Keratinocyte (primary cell): Measurements from ENCODE around the gene REV3L. TPM values are rescaled to one million over a fixed set of nuclear protein-coding genes. Genes with fewer than 3 reads are reported as not detected.

Experiments used
- DNase-seq: peaks from one replicate; pipeline ENCODE4 v3.0.0-alpha.2; 2011; ENCODE audit warnings: low read depth, missing footprints, low spot score
- FAIRE-seq: peaks from 2 replicates; lab custom pipeline; 2011; peaks lifted over from hg19 to GRCh38; lab: Jason Lieb, UNC
- H2AFZ ChIP-seq: 2 replicates; pipeline ENCODE4 v1.6.0; 2012; ENCODE audit warnings: low read length, control low read depth, inconsistent platforms; ENCODE audit not compliant: control insufficient read depth
- H3K27ac ChIP-seq: 2 replicates; pipeline ENCODE4 v1.5.1; 2011; ENCODE audit warnings: low read length; ENCODE audit not compliant: control insufficient read depth, insufficient read depth
- H3K27me3 ChIP-seq: 3 replicates; pipeline ENCODE4 v1.6.0; 2011; ENCODE audit warnings: low read length; ENCODE audit not compliant: control insufficient read depth, insufficient read depth; ENCODE audit errors: extremely low read depth
- H3K36me3 ChIP-seq, 2 experiments: 2 replicates in 1 of 2; 3 replicates in 1 of 2; pipeline ENCODE4 v1.5.1; 2011; ENCODE audit warnings: low read length in 2 of 2, mild to moderate bottlenecking in 1 of 2; ENCODE audit not compliant: control insufficient read depth in 2 of 2, insufficient read depth in 2 of 2; ENCODE audit errors: extremely low read depth in 1 of 2
- H3K4me1 ChIP-seq: 3 replicates; pipeline ENCODE4 v1.5.1; 2011; ENCODE audit warnings: low read length; ENCODE audit not compliant: control insufficient read depth, insufficient read depth; ENCODE audit errors: extremely low read depth
- H3K4me2 ChIP-seq: 3 replicates; pipeline ENCODE4 v1.6.0; 2011; ENCODE audit warnings: low read depth, low read length; ENCODE audit not compliant: control insufficient read depth, insufficient read depth; ENCODE audit errors: extremely low read depth
- H3K4me3 ChIP-seq, 3 experiments: fragments of 200-600 bp in 1 of 3; sonication (generic) in 1 of 3; 2 replicates in 2 of 3; 3 replicates in 1 of 3; pipeline ENCODE4 v1.5.1; 2011 to 2016; ENCODE audit warnings: low read length in 3 of 3, mild to moderate bottlenecking in 3 of 3, control low read depth in 2 of 3, inconsistent platforms in 1 of 3, low read depth in 1 of 3, mixed read lengths in 1 of 3, mixed run types in 1 of 3, moderate library complexity in 1 of 3; ENCODE audit not compliant: control insufficient read depth in 2 of 3, insufficient read depth in 2 of 3; ENCODE audit errors: extremely low read depth in 1 of 3
- H3K79me2 ChIP-seq: 2 replicates; pipeline ENCODE4 v1.6.0; 2012; ENCODE audit warnings: low read length; ENCODE audit not compliant: control insufficient read depth, insufficient read depth
- H3K9ac ChIP-seq: 3 replicates; pipeline ENCODE4 v1.6.0; 2011; ENCODE audit warnings: low read length; ENCODE audit not compliant: control insufficient read depth, insufficient read depth; ENCODE audit errors: extremely low read depth
- H3K9me1 ChIP-seq: 3 replicates; pipeline ENCODE4 v1.6.0; 2011; ENCODE audit warnings: low read length; ENCODE audit not compliant: control insufficient read depth, insufficient read depth; ENCODE audit errors: extremely low read depth
- H3K9me3 ChIP-seq: 2 replicates; pipeline ENCODE4 v1.5.1; 2012; ENCODE audit warnings: low read depth, low read length; ENCODE audit not compliant: control insufficient read depth
- H4K20me1 ChIP-seq: 3 replicates; pipeline ENCODE4 v1.6.0; 2011; ENCODE audit warnings: low read length; ENCODE audit not compliant: control insufficient read depth, insufficient read depth; ENCODE audit errors: extremely low read depth
- EZH2 ChIP-seq: IDR thresholded peaks from one replicate; pipeline ENCODE4 v1.6.1; 2012; ENCODE audit warnings: inconsistent platforms, mild to moderate bottlenecking, low read length, moderate library complexity
- dilution Hi-C: fragments of 300-500 bp; cut with MboI; formaldehyde crosslinking; loops from one replicate; pipeline ENCODE4 v1.7.0; 2020; ENCODE audit warnings: low sequenced_read_pairs; ENCODE audit not compliant: extremely low pct_ligation_motif_present
- polyA plus RNA-seq, 5 experiments: library from polyadenylated mRNA; depleted of rRNA in 3 of 5; stranded (reverse) in 3 of 5; stranded (forward) in 1 of 5; unstranded in 1 of 5; fragments of >200 nt; gene quantifications; 1 replicate in 1 of 5; 2 replicates in 3 of 5; 3 replicates in 1 of 5; pipeline versions ENCODE4 v1.2.1 to v1.2.3, GENCODE V29; 2011 to 2012; ENCODE audit warnings: missing spikeins in 2 of 5, low read depth in 1 of 5, low replicate concordance in 1 of 5
- TF ChIP-seq, protein P1 (sequence below), 3 experiments: IDR thresholded peaks in 1 of 3; conservative IDR thresholded peaks in 1 of 3; optimal IDR thresholded peaks in 1 of 3; 2 replicates in 2 of 3; 3 replicates in 1 of 3; pipeline versions ENCODE3 to v1.5.1; 2011; ENCODE audit warnings: low read length in 3 of 3, mild to moderate bottlenecking in 3 of 3, moderate library complexity in 2 of 3, control low read depth in 1 of 3, inconsistent platforms in 1 of 3; ENCODE audit not compliant: insufficient read depth in 2 of 3; ENCODE audit errors: extremely low read depth in 1 of 3

REV3L gene
- polyA plus RNA-seq, 1 donor (not counting 4 experiments of a cell fraction or from before 2014, with no cell fraction given), result 9.5 TPM

DNA sequence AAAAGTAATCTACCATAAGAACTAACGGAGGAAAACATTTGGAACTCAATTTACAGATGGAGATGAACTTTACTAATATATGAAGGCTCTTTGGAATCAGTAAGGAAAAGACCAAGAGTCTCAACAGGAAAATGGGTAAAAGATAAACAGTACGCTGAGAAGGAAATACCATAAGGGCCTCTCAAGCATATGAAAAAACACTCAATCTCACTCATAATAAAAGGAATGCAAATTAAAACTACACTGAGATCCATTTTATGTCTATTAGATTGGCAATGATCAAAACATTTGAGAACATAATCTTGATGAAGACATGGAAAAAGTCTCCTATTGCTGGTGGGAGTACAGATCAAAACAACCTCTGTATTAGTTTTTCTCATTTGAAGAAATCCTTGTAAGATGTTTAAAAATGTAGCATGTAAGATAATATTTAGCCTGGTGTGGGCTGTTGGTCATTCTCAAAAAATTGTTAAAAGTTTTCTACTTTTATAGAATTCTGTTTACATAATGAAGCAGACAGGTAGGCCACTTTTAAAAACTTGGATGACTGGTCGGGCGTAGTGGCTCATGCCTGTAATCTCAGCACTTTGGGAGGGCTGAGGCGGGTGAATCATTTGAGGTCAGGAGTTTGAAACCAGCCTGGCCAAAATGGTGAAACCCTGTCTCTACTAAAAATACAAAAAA is 14.5 kb downstream of the REV3L start:
- H3K9me3 ChIP-seq, result no peaks in the 10 kb centered on the region
- dilution Hi-C loops, result no loop called here
- no peaks in the 10 kb centered on the region for H3K27me3 ChIP-seq
- H3K27ac ChIP-seq, result no peak overlapping the region
- DNase-seq, result no peak
- H3K79me2 ChIP-seq, result peaks cover 16% of the 10 kb centered on the region
- H3K9ac ChIP-seq, result no peak overlapping the region
- peaks cover 9% of the 10 kb centered on the region for H3K4me1 ChIP-seq
- H2AFZ ChIP-seq, result no peak overlapping the region
- no peaks in the 10 kb centered on the region for H3K9me1 ChIP-seq
- no peak overlapping the region for H3K4me2 ChIP-seq
- no peak for FAIRE-seq
- H3K4me3 ChIP-seq, result no peak overlapping the region
- TF ChIP-seq EZH2, result no peak
- TF ChIP-seq, protein P1, sequence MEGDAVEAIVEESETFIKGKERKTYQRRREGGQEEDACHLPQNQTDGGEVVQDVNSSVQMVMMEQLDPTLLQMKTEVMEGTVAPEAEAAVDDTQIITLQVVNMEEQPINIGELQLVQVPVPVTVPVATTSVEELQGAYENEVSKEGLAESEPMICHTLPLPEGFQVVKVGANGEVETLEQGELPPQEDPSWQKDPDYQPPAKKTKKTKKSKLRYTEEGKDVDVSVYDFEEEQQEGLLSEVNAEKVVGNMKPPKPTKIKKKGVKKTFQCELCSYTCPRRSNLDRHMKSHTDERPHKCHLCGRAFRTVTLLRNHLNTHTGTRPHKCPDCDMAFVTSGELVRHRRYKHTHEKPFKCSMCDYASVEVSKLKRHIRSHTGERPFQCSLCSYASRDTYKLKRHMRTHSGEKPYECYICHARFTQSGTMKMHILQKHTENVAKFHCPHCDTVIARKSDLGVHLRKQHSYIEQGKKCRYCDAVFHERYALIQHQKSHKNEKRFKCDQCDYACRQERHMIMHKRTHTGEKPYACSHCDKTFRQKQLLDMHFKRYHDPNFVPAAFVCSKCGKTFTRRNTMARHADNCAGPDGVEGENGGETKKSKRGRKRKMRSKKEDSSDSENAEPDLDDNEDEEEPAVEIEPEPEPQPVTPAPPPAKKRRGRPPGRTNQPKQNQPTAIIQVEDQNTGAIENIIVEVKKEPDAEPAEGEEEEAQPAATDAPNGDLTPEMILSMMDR (optimal IDR thresholded peaks at IDR 0.05 in 1 of 3, IDR thresholded peaks at IDR 0.05 in 1 of 3, conservative IDR thresholded peaks at IDR 0.05 in 1 of 3; ENCODE audit: extremely low read depth in 1 of 3, insufficient read depth in 2 of 3, low read length in 3 of 3), result no peak
- peaks cover 0 to 2% of the 10 kb centered on the region in 2 experiments for H3K36me3 ChIP-seq
- H4K20me1 ChIP-seq, result no peaks in the 10 kb centered on the region

DNA sequence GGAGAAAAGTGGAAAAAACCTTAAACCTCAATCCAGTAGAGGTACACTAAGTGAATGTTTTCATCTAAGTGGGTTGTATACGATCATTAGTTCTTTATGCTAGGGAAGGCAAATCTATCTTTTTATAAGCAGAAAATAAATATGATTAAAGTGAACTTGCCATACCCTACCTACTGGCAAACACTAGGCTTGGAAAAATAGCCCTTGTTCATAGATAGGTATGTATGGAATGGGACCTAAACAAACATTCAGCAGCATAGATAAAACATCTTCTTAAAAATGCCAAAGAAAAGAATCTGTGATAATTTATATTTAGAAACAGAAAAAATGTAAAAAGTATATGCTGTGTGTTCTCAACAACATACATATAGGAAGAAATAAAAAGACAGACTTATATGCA is 18.8 kb downstream of the REV3L start:
- dilution Hi-C loops, result no loop called here
- Histone ChIP-seq H4K20me1 (no peaks in the 10 kb centered on the region), H2AFZ (no peak overlapping the region), H3K4me3 (no peak overlapping the region), H3K4me1 (peaks cover 9% of the 10 kb centered on the region), H3K9ac (no peak overlapping the region), H3K27ac (no peak overlapping the region), H3K79me2 (peaks cover 28% of the 10 kb centered on the region), H3K4me2 (no peak overlapping the region), H3K9me1 (no peaks in the 10 kb centered on the region), H3K36me3 (no peaks in the 10 kb centered on the region), H3K9me3 (no peaks in the 10 kb centered on the region), H3K27me3 (no peaks in the 10 kb centered on the region)
- FAIRE-seq (no peak), DNase-seq (no peak)
- TF ChIP-seq EZH2, result no peak
- TF ChIP-seq, protein P1 (optimal IDR thresholded peaks at IDR 0.05 in 1 of 3, IDR thresholded peaks at IDR 0.05 in 1 of 3, conservative IDR thresholded peaks at IDR 0.05 in 1 of 3; ENCODE audit: extremely low read depth in 1 of 3, insufficient read depth in 2 of 3, low read length in 3 of 3), result no peak
